HG02759 (cell line): ENCODE results near the gene NARS2.
A peak's percentile ranks its signal among the peaks of the same experiment; 100 is the strongest.

Experiments
- ATAC-seq: cut with Tn5 transposase; IDR thresholded peaks from one replicate; pipeline ENCODE4 v1.9.1; 2021; ENCODE audit warnings: mild to moderate bottlenecking, moderate library complexity; ENCODE audit not compliant: unreplicated experiment

The NARS2 gene

DNA sequence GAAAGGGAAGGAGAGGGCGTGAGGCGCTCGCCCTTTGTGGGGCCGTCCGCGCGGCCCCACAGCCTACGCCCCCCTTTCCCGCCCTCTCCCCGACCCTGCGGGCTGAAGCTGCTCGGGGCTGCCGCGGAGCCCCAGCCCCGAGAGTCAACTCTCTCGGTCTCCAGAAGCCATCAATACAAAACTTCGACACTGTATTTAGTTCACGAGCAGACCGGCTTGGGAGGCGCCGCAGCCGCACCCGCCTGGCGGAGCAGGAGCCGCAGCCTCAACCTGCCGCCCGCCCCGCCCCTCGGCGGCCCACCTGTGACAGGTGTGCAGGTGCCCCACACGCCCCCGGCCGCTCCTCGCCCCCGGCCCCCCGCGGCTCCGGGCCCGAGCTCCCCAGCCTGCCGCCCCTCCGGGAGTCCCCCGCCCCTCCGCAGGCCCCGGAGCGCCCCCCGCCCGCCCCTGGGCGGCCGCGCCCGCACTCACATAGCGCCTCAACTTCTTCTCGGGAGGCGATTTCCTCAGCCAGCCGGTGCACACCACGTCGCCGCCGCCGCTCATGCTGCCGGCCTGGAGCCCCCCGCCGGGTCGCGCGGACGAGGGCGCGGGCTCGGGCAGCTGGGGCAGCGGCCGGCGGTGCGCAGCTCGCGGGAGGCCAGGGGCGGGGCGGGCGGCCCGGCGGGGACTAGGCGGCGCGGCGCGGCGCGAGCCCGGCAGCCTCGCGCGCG, 157.3 kb downstream of the NARS2 start, which contains the start of gene GAB2:
TSS of gene GAB2 (minus strand) at position 646 of the 713 bp plus-strand sequence. CDS start at position 546, 100 bp downstream.
- no peak for ATAC-seq

GRCh38 chr11:78416285-78417174, 158.1 kb downstream of the NARS2 start:
- ATAC-seq: peak; percentile 51

DNA sequence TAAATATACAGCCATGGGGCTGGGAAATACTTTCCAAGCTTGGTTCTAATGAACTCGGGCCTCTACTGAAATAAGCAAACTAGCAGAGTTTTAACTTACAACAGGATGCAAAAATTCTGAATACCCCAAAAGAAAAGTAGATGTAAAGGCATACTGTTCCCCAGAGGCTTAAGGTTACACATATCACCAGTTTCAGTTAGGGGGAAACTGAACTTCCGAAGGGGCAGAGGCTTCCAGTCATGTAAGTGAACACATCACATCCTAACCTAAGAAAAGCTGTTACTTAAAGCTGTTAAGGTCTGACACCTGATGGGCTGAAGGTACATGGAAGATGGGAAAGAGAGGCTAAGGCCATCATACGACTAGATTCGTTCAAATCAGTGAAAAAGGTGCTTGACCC, 159.3 kb downstream of the NARS2 start:
- no peak for ATAC-seq

DNA sequence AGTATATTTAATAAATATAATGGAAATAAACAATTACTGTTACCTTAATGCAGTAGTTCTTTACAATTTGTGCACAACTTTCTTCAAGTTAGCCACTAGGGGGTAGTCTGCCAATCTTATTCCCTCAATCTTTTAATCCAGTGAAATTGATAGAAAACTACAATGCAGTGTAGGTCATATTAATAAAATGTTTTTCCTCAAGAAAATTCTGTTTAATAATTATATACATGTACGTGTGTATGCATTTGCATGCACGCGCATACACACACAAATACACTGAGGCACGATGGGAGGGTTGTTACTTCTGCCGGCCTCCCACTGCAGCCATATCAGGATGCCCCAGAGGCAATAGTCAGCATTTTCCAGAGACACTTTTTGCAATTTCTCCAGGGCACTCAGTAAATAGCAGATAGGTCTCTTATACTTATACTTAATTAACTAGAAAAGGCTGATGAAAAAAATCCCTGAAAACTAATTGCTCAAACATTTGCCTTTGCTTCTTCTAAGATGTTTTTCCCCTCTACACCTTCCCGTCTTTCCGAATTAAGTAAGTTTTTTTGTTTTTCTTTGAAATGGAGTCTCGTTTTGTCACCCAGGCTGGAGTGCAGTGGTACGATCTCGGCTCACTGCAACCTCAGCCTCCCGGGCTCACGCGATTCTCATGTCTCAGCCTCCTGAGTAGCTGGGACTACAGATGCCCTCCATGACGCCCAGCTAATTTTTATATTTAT, 160.2 kb downstream of the NARS2 start:
- ATAC-seq: no peak

DNA sequence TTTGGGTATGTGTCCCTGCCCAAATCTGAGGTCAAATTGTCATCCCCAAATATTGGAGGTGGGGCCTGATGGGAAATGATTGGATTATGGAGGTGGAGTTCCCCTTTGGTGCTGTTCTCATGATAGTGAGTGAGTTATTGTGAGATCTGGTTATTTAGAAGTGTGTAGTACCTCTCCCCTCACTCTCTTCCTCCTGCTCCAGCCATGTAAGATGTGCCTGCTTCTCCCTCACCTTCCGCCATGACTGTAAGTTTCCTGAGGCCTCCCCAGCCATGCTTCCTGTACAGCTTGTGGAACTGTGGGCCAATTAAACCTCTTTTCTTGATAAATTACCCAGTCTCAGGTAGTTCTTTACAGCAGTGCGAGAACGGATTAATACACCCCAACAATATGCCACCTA, 166.0 kb downstream of the NARS2 start:
- no peak for ATAC-seq

GRCh38 chr11:78406568-78407196, 168.0 kb downstream of the NARS2 start:
- ATAC-seq: no peak

GRCh38 chr11:78405805-78406204, 168.9 kb downstream of the NARS2 start:
- ATAC-seq: no peak

GRCh38 chr11:78403781-78404180, 170.9 kb downstream of the NARS2 start:
- ATAC-seq: no peak

DNA sequence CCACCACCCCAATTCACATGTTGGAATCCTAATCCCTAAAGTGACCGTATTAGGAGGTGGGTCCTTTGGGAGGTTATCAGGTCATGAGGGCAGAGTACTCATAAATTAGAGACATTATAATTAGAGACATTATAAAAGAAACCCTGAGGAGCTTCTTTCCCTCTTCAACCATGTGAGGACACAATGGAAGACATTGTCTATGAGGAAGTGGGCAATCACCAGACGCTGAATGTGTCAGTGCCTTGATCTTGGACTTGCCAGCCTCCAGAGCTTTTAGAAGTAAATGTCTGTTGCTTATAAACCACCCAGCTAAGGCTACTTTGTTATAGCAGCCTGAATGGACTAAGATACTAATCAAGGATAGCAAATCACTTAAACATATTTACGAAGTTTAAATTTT, 171.8 kb downstream of the NARS2 start:
- ATAC-seq: no peak

GRCh38 chr11:78400702-78401101, 174.0 kb downstream of the NARS2 start:
- no peak for ATAC-seq

DNA sequence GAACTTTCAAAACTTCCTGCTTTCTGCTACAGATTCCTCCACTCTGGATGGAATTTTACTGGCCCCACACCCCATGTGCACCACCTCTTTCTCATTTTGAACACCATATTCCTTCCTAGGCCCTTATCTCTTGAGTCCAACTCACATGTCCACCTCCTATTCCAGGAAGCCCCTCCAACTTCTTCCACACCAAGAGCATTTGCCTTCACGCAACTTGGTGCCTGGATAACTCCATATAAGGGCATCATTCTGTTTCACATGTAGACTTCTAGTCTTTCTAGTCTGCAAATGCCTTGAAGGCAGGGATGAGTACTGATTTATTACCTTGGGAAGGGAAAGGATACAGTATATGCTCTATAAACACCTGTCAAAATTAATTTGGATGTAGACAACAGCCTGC, 174.5 kb downstream of the NARS2 start:
- no peak for ATAC-seq

GRCh38 chr11:78399136-78399535, 175.5 kb downstream of the NARS2 start:
- ATAC-seq: no peak

DNA sequence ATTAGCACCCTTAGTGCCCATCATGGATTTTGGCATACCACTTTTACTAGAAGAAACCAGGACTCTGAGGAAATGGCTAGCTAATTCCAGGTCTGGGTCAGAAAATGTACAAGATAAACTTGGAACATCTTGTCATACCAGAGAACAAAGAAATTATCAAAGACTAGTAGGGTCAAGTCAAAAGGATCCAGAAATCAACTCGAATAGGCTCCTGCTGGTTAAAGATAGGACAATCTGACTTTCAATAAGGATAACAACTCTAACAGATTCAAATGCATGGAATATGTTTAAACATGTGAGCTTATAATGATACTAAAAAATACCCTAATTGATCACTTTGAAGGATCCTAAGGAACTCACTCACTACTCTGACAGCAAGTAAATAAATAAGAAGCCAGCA, 175.9 kb downstream of the NARS2 start:
- ATAC-seq: no peak

GRCh38 chr11:78397398-78397797, 177.3 kb downstream of the NARS2 start:
- peak; percentile 88 for ATAC-seq

GRCh38 chr11:78395597-78395996, 179.1 kb downstream of the NARS2 start:
- no peak for ATAC-seq

- no peak for ATAC-seq
These were observed 181.8 kb downstream of the NARS2 start for GRCh38 chr11:78392854-78393253.

DNA sequence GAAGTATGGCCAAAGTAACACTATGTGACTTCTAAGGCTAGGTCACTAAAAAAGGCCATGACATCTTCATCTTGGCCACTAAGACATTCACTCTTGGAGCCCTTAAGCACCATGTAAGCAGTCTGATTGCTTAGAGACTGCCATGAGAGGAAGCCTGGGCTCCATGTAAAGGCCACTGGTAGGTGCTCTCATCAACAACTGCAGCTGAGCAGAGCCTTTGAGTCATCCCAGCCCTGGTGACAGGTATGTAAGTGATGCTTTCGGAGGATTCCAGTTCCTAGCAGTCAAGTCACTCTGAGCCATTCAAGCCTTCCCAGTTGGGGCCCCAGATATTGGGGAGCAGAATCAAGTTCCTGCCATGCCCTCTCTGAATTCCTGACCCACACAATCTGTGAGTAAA, 183.2 kb downstream of the NARS2 start:
- ATAC-seq: no peak

GRCh38 chr11:78390809-78391208, 183.9 kb downstream of the NARS2 start:
- ATAC-seq: no peak

GRCh38 chr11:78386215-78386941, 188.3 kb downstream of the NARS2 start:
- ATAC-seq: no peak
